NB4 (cell line): ENCODE measurements around the gene B3GALT5.

Experiments used
- DNase-seq: peaks from one replicate; pipeline ENCODE4 v3.0.0; 2010; ENCODE audit warnings: low read depth
- H3K4me3 ChIP-seq: one replicate; pipeline ENCODE4 v1.5.1; 2011; ENCODE audit warnings: mild to moderate bottlenecking, low read depth, low read length, moderate library complexity
- MYC ChIP-seq: IDR thresholded peaks from 2 replicates; pipeline ENCODE4 v1.6.1; 2011; ENCODE audit warnings: low read depth, low read length
- POLR2A ChIP-seq: IDR thresholded peaks from 2 replicates; pipeline ENCODE4 v1.6.1; 2011; ENCODE audit warnings: mild to moderate bottlenecking; ENCODE audit not compliant: insufficient read length; ENCODE audit errors: extremely low read depth
- TF ChIP-seq, protein P1 (sequence below): IDR thresholded peaks from one replicate; pipeline ENCODE4 v1.5.1; 2012; ENCODE audit warnings: low read depth, low read length
- TF ChIP-seq, protein P2 (sequence below): IDR thresholded peaks from 2 replicates; pipeline ENCODE4 v1.6.1; 2011; ENCODE audit warnings: low read depth, low read length

The B3GALT5 gene

DNA sequence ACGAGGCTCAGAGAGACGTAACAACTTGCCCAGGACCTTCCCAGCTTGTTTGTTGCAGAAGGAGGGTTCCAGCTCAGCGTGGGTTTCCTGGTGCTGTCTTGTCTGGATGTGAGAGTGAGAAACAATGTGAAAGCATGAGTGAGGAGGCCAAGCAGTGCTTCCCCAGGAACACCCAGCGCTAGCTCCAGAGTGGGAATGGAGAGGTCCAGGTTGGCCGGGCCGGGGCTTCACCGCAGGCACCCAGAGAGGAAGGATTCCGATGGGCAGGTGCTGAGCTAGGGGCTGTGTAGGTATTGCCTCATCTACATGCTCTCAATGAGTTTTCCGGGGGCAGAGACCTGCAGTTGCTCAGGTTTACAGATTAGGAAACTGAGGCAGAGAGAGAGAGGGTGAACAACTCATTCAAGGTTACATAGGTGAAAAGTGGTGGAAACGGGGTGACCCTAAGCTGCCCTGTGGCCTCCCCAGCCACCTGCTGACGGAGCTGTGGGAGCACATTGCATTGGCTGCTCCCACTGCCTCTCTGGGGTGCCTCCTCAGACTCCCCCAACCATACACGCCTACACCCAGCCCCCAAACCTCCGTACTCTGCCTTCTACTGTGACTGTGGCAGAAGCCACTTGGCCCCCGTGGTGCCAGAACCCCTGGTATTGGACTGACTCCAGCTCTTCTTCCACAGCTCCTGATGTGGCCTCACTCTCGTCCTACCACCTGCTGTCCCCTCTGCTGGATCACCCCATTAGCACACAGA, 51.2 kb downstream of the B3GALT5 start:
- no peak overlapping the region for H3K4me3 ChIP-seq
- TF ChIP-seq, protein P1, sequence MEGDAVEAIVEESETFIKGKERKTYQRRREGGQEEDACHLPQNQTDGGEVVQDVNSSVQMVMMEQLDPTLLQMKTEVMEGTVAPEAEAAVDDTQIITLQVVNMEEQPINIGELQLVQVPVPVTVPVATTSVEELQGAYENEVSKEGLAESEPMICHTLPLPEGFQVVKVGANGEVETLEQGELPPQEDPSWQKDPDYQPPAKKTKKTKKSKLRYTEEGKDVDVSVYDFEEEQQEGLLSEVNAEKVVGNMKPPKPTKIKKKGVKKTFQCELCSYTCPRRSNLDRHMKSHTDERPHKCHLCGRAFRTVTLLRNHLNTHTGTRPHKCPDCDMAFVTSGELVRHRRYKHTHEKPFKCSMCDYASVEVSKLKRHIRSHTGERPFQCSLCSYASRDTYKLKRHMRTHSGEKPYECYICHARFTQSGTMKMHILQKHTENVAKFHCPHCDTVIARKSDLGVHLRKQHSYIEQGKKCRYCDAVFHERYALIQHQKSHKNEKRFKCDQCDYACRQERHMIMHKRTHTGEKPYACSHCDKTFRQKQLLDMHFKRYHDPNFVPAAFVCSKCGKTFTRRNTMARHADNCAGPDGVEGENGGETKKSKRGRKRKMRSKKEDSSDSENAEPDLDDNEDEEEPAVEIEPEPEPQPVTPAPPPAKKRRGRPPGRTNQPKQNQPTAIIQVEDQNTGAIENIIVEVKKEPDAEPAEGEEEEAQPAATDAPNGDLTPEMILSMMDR: no peak
- TF ChIP-seq, protein P2, sequence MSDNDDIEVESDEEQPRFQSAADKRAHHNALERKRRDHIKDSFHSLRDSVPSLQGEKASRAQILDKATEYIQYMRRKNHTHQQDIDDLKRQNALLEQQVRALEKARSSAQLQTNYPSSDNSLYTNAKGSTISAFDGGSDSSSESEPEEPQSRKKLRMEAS: no peak
- no peak for TF ChIP-seq POLR2A
- TF ChIP-seq MYC: no peak
- DNase-seq: no peak

DNA sequence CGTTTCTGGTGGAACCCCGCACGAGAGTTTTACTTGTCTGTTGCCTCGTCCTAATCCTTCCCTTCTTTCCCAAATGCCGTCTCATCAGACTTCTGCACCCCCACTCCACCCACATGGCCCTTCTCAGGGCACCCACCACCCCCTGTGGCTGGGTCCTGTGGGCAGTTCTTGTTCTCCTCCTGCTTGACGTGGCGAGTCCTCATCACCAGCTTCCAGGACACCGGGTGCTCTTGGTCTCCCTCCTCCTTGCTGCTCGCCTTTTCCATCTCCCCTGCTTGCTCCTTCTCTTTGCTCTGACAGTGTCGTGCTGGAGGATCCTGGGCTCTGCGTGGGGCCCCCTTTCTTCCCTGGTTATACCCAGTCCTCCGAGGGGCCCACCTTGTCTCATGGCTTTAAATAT, 51.8 kb downstream of the B3GALT5 start:
- TF ChIP-seq, protein P2: no peak
- no peak for TF ChIP-seq POLR2A
- TF ChIP-seq, protein P1: no peak
- TF ChIP-seq MYC: no peak
- no peak overlapping the region for H3K4me3 ChIP-seq
- DNase-seq: no peak

DNA sequence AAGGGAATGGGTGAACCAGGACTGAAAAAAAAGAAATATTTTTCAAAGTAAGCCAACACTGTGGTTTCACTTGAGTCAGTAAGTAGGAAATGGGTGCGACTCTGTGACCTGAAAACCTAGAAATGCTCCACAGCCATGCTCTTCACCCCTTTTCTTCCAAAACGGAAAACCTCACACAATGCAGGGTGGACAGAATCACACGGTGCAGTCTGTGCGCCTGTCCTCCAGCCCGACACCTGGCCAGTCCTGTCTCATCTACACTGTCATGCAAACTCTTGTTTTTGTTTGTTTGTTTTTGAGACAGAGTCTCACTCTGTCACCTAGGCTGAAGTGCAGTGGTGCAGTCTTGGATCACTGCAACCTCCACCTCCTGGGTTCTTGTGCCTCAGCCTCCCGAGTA, 53.3 kb downstream of the B3GALT5 start:
- H3K4me3 ChIP-seq: no peak overlapping the region
- TF ChIP-seq POLR2A (no peak), MYC (no peak)
- TF ChIP-seq, protein P2: no peak
- TF ChIP-seq, protein P1: no peak
- no peak for DNase-seq

DNA sequence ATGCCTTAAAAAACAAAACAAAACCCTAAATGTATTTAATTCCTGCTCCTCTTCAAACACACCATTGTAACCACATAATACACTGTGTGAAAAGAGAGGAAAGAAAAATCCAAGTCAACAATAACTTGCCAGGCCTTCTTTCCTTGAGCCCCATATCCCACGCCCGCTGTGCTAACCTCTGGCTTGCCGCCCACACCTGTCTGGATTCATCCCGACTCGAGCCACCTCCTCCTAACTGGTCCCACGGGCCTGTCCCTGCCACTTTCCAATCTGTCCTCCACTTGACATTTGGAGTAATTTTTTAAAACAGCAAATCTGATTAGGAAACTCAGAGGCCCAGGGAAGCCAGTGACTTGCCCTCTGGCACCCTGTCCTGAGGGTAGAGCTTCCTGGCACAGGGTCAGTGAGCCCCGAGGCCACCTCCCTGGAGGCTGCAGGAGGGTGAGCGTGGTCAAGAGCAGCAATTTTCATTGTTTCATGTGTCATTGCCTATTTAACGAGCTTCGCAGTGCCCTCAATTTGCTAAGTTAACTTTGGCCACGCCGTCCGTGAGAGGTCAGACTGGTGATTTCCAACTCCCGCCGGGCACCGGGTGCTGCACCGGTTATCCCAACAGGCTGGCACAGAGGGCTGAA, 54.1 kb downstream of the B3GALT5 start:
- TF ChIP-seq MYC: no peak
- TF ChIP-seq, protein P2: no peak
- no peak overlapping the region for H3K4me3 ChIP-seq
- no peak for DNase-seq

DNA sequence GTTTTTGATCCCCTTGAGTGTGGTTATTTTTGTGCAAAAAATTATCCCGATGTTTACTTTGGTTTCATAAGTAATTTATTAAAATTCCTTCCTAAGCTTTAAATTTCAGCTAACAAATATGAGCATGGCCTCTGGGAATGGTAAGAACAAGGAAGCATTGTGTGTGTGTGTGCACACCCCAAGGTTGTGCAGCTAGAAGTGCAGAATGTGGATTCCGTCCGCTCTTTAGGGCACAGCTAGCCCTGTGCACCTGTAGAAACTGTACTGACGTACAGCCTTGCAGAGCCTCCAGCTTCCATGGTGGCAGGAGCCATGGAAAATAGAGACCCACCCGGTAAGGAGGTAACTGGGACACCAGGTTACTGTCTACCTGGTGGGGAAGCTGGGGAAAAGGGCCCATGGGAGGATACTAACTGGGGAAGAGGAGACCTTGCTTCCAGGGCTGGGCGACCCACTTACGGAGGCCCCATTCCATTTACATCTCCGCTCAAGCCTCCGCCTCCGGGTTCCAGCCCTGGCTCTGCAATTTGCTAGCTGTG, 54.7 kb downstream of the B3GALT5 start:
- no peak overlapping the region for H3K4me3 ChIP-seq
- no peak for DNase-seq
- TF ChIP-seq POLR2A (no peak), MYC (no peak)
- TF ChIP-seq, protein P2: no peak
- TF ChIP-seq, protein P1: no peak

DNA sequence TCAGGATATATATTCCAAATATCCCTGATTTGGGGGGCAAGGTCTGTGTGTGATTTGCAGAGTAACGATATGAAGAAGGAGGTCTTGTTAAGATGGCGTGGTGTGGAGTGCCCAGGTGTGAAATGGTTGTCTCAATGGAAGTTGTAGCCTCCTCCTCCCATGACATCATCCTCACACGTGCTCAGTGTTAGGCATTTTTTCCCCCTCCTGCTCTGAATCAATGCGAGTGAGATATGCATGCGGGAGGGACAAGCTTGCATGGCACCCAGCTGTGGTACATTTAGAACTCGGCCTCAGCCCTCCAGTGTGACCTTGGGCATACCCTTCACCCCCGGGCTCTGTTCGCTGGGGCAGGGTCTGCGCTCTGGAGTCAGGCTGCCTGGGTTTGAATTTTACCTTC, 55.6 kb downstream of the B3GALT5 start:
- no peak overlapping the region for H3K4me3 ChIP-seq
- TF ChIP-seq MYC (no peak), POLR2A (no peak)
- TF ChIP-seq, protein P2: no peak
- TF ChIP-seq, protein P1: no peak
- no peak for DNase-seq
